Measurements from ENCODE around the gene DUSP11.
"Not testable (repeated sequence)": the region's sequence is repeated elsewhere in the genome, so short reads cannot be mapped to it uniquely, and the experiment has no call there.

The DUSP11 gene

GRCh38 chr2:73779467-73780236, at the start of gene DUSP11:
DUSP11 (minus strand) TSS chr2:73780103; CDS start chr2:73779974, 129 bp downstream.
- peak; percentile 98 for DNase-seq

- DNase-seq: peak; percentile 91
Observed at GRCh38 chr2:73828818-73829570, 49.1 kb upstream of the DUSP11 start, which contains the start of gene STAMBP. STAMBP (plus strand) TSS chr2:73828961; CDS start chr2:73830857, 1,896 bp downstream.

- DNase-seq: no peak
Observed at GRCh38 chr2:73828389-73828817, 48.5 kb upstream of the DUSP11 start.

GRCh38 chr2:73827660-73828388, 47.9 kb upstream of the DUSP11 start:
- DNase-seq: no peak

- DNase-seq: no peak
Observed at GRCh38 chr2:73827018-73827417, 47.1 kb upstream of the DUSP11 start.

- DNase-seq: no peak
Observed at GRCh38 chr2:73825408-73825807, 45.5 kb upstream of the DUSP11 start.

- DNase-seq: peak; percentile 56
Observed at GRCh38 chr2:73823916-73824523, 44.1 kb upstream of the DUSP11 start.

GRCh38 chr2:73823416-73823815, 43.5 kb upstream of the DUSP11 start:
- no peak for DNase-seq

- DNase-seq: no peak
Observed at GRCh38 chr2:73822991-73823390, 43.1 kb upstream of the DUSP11 start.

GRCh38 chr2:73822276-73822675, 42.4 kb upstream of the DUSP11 start:
- DNase-seq: no peak

- DNase-seq: no peak
Observed at GRCh38 chr2:73821669-73822068, 41.8 kb upstream of the DUSP11 start.

GRCh38 chr2:73821227-73821626, 41.3 kb upstream of the DUSP11 start:
- peak; percentile 29 for DNase-seq

GRCh38 chr2:73818296-73818695, 38.4 kb upstream of the DUSP11 start:
- no peak for DNase-seq

GRCh38 chr2:73812635-73813034, 32.7 kb upstream of the DUSP11 start:
- no peak for DNase-seq

GRCh38 chr2:73811878-73812277, 32.0 kb upstream of the DUSP11 start:
- DNase-seq: no peak

- not testable (repeated sequence) for DNase-seq
Observed at GRCh38 chr2:73783883-73784282, 4.0 kb upstream of the DUSP11 start, which contains the start of gene C2orf78. C2orf78 (plus strand) TSS chr2:73784183; CDS start chr2:73784310, 127 bp downstream.

- not testable (repeated sequence) for DNase-seq
Observed at GRCh38 chr2:73783402-73783801, 3.5 kb upstream of the DUSP11 start.

- DNase-seq: no peak
Observed at GRCh38 chr2:73780237-73780582, 307 bp upstream of the DUSP11 start.

- DNase-seq: not testable (repeated sequence)
Observed at GRCh38 chr2:73778867-73779466, 936 bp downstream of the DUSP11 start.

GRCh38 chr2:73776869-73777519, 2.9 kb downstream of the DUSP11 start:
- no peak for DNase-seq

- DNase-seq: no peak
Observed at GRCh38 chr2:73776381-73776780, 3.5 kb downstream of the DUSP11 start.

- DNase-seq: no peak
Observed at GRCh38 chr2:73772819-73773218, 7.1 kb downstream of the DUSP11 start.

Data from stimulated activated CD4-positive, alpha-beta T cell treated with anti-CD3 and anti-CD28 coated beads, Interleukin-4, amount 100 ng/mL, for 24 hours (primary cell).